Endothelial cell of hepatic sinusoid (primary cell): ENCODE results near the gene OR4D10.

Experiments used
- in situ Hi-C: cut with HindIII; loops from 2 replicates; pipeline ENCODE4 v1.10.0; 2017; ENCODE audit warnings: low sequenced_read_pairs

The OR4D10 gene

GRCh38 chr11:59523541-59523940 is 50.4 kb downstream of the OR4D10 start:
- in situ Hi-C loops = no loop called here

- in situ Hi-C loops = no loop called here
Measured at GRCh38 chr11:59528711-59529110, 55.6 kb downstream of the OR4D10 start.
